Lung (tissue), 12 donors: ENCODE measurements around the gene DIP2C. TPM values are rescaled to one million over a fixed set of nuclear protein-coding genes. Genes with fewer than 3 reads are reported as not detected.
A peak's percentile ranks its signal among the peaks of the same experiment; 100 is the strongest.
"Not testable (repeated sequence)": the region's sequence is repeated elsewhere in the genome, so short reads cannot be mapped to it uniquely, and the experiment has no call there.

Source experiments
- ATAC-seq: fragments of 200-7000 bp; cut with Tn5 transposase; one replicate; pipeline ENCODE4 v1.9.1; 2020; ENCODE audit warnings: moderate number of reproducible peaks; ENCODE audit not compliant: insufficient read depth, low FRiP score
- DNase-seq, 3 donors: peaks; one replicate each; pipeline ENCODE4 v3.0.0-alpha.2; 2013 to 2017
- H3K27ac ChIP-seq, 2 donors: one replicate each; pipeline ENCODE4 v1.5.1; 2013; ENCODE audit warnings: mild to moderate bottlenecking in 2 of 2, moderate library complexity in 2 of 2, control low read depth in 1 of 2, inconsistent platforms in 1 of 2, low read depth in 1 of 2, low read length in 1 of 2
- H3K27me3 ChIP-seq, 3 donors: one replicate each; pipeline ENCODE4 v1.5.1; 2013; ENCODE audit warnings: low read length in 2 of 3; ENCODE audit not compliant: control insufficient read depth in 3 of 3, insufficient read depth in 3 of 3
- H3K36me3 ChIP-seq, 4 donors: one replicate each; pipeline ENCODE4 v1.5.1; 2013; ENCODE audit warnings: low read length in 4 of 4, mild to moderate bottlenecking in 1 of 4, moderate library complexity in 1 of 4; ENCODE audit not compliant: control insufficient read depth in 4 of 4, insufficient read depth in 4 of 4
- H3K4me1 ChIP-seq, 5 donors: one replicate each; pipeline ENCODE4 v1.5.1; 2013; ENCODE audit warnings: low read length in 5 of 5, mild to moderate bottlenecking in 2 of 5, moderate library complexity in 1 of 5; ENCODE audit not compliant: control insufficient read depth in 5 of 5, insufficient read depth in 5 of 5
- H3K4me3 ChIP-seq: one replicate; pipeline ENCODE4 v1.5.1; 2013; ENCODE audit warnings: mild to moderate bottlenecking, control low read depth, moderate library complexity
- H3K9ac ChIP-seq, 2 donors: one replicate each; pipeline ENCODE4 v1.5.1; 2013; ENCODE audit warnings: low read length in 2 of 2, control low read depth in 1 of 2; ENCODE audit not compliant: insufficient read depth in 1 of 2
- H3K9me3 ChIP-seq, 4 donors: one replicate each; pipeline ENCODE4 v1.5.1; 2013; ENCODE audit warnings: low read length in 3 of 4, mild to moderate bottlenecking in 1 of 4, moderate library complexity in 1 of 4; ENCODE audit not compliant: control insufficient read depth in 4 of 4, insufficient read depth in 3 of 4
- CTCF ChIP-seq: IDR thresholded peaks from 2 replicates; pipeline ENCODE4 v1.5.1; 2012; ENCODE audit warnings: mild to moderate bottlenecking; ENCODE audit errors: control extremely low read depth, extremely low read depth
- WGBS, 2 donors: extraction: QIAGEN DNeasy Blood & Tissue Kit; methylation state at CpG; one replicate each; pipeline ENCODE4 v1.1.7; 2013; 5-methylcytosine and 5-hydroxymethylcytosine counted together
- polyA plus RNA-seq, 2 donors: library from polyadenylated mRNA; stranded (reverse); fragments of 200-250 nt; gene quantifications; one replicate each; pipeline ENCODE4 v1.2.1, GENCODE V29; 2013
- total RNA-seq, 2 donors: library from RNA; depleted of rRNA in 1 of 2; stranded (reverse); fragments of >200 nt in 1 of 2; gene quantifications; one replicate each; pipeline ENCODE4 v1.2.1, GENCODE V29; 2014 to 2021
- donor health status: control.
- donor health status: control.
- donor health status: Bipolar disorder and iron deficiency.
- donor health status: healthy.
- donor health status: DM: yes; HTN: yes; CAD: no.

DIP2C gene
- total and polyA plus RNA-seq, 4 donors = 3.6 to 20.0 (median 9.5) TPM

DNA sequence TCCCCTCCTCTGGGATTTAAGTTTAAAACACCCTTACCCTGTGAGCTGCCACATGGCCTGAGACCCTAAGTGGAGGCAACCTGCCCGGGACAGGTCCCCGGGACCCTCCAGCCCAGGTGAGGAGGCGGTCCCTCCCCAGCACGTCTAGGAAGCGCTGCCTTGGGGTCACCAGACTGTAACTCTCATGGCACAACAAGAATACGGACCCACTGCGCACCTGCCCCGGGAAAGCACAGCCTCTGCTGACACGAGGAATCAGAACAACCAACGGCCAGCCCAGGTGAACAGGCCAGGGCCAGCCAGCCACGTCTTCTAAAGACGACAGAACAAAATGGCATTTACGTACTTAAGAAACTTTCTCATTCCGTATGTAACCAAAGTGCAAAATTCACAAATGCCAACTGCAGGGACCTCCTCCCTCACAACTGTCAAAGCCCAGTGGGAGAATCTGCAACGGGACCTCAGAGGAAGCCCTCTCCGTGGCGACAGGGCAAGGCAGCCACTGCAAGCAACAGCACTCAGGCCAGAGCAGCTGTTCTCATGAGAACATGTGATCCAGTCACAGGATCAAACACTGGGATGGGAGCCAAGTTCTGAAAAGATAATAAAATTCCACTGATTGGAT is 208.4 kb downstream of the DIP2C start:
- H3K9ac ChIP-seq = no peak overlapping the region
- H3K4me1 ChIP-seq = peaks cover 0 to 16% (median 2%) of the 10 kb centered on the region in 5 donors
- no peak overlapping the region for H3K4me3 ChIP-seq
- no peak for TF ChIP-seq CTCF
- peak; percentile 26 to 68 (median 58) for DNase-seq
- H3K27ac ChIP-seq = no peak overlapping the region
- 82 to 85% methylated on average over 17 of the region's 17 CpGs for WGBS, 2 donors
- ATAC-seq = no peak
- no peaks in the 10 kb centered on the region for H3K9me3 ChIP-seq
- H3K27me3 ChIP-seq = no peaks in the 10 kb centered on the region
- H3K36me3 ChIP-seq = peaks cover 0 to 10% (median 6%) of the 10 kb centered on the region in 4 donors

- no peak for TF ChIP-seq CTCF
- no peak for ATAC-seq
- no peak overlapping the region for H3K4me3 ChIP-seq
- H3K9me3 ChIP-seq = no peaks in the 10 kb centered on the region
- peaks cover 0 to 13% (median 6%) of the 10 kb centered on the region in 4 donors for H3K36me3 ChIP-seq
- no peak overlapping the region for H3K27ac ChIP-seq
- H3K27me3 ChIP-seq = no peaks in the 10 kb centered on the region
- peaks cover 0 to 12% (median 2%) of the 10 kb centered on the region in 5 donors for H3K4me1 ChIP-seq
- H3K9ac ChIP-seq = no peak overlapping the region
- no peak for DNase-seq
- WGBS, 2 donors = 95 to 97% methylated on average over 23 of the region's 23 CpGs
Measured at GRCh38 chr10:480498-480927, 209.0 kb downstream of the DIP2C start.

DNA sequence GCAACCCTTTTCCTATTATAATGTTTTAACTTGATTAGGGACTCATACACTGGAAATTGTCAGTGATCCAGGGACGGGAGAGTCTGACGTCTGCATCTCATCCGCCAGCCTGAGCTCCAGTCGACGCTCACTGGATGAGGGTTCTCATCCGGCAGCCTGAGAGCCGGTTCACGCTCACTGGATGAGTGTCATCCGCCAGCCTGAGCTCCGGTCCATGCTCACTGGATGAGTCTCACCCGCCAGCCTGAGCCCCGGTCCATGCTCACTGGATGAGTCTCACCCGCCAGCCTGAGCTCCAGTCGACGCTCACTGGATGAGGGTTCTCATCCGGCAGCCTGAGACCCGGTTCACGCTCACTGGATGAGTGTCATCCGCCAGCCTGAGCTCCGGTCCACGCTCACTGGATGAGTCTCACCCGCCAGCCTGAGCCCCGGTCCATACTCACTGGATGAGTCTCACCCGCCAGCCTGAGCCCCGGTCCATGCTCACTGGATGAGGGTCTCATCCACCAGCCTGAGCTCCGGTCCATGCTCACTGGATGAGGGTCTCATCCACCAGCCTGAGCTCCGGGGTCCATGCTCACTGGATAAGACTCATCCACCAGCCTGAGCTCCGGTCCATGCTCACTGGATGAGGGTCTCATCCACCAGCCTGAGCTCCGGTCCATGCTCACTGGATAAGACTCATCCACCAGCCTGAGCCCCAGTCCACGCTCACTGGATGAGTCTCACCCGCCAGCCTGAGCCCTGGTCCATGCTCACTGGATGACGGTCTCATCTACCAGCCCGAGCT is 209.6 kb downstream of the DIP2C start:
- DNase-seq, H3K9ac ChIP-seq, H3K9me3 ChIP-seq, ATAC-seq, H3K4me1 ChIP-seq, H3K27ac ChIP-seq, H3K27me3 ChIP-seq, H3K4me3 ChIP-seq: not testable (repeated sequence)
- H3K36me3 ChIP-seq = peaks cover 0 to 13% (median 5%) of the 10 kb centered on the region in 4 donors
- WGBS, 2 donors = 92 to 97% methylated on average over 33 of the region's 33 CpGs
